Loucy (cell line): ENCODE measurements around the gene ETHE1.

Source experiments
- CTCF ChIP-seq: fragments of 200-600 bp; sonication (generic); conservative IDR thresholded peaks from 2 replicates; pipeline ENCODE4 v1.5.1; 2014; ENCODE audit warnings: mild to moderate bottlenecking, antibody characterized with exemption, low read length
- EZH2phosphoT487 ChIP-seq: fragments of 200-600 bp; IDR thresholded peaks from 2 replicates; pipeline ENCODE4 v1.6.1; 2018; ENCODE audit warnings: antibody characterized with exemption, mild to moderate bottlenecking, moderate library complexity, borderline replicate concordance

- TF ChIP-seq CTCF (no peak), EZH2phosphoT487 (no peak)
Measured at GRCh38 chr19:43498233-43498842, 28.7 kb downstream of the ETHE1 start.
